Kidney epithelial cell (primary cell): ENCODE data around the gene ADSS1. TPM values are rescaled to one million over a fixed set of nuclear protein-coding genes. Genes with fewer than 3 reads are reported as not detected.

ENCODE experiments used
- DNase-seq: peaks from one replicate; pipeline ENCODE4 v3.0.0-alpha.2; 2010; ENCODE audit warnings: low read depth
- H3K27me3 ChIP-seq: 2 replicates; pipeline ENCODE4 v1.6.0; 2011; ENCODE audit warnings: low read length; ENCODE audit not compliant: control insufficient read depth, insufficient read depth
- H3K36me3 ChIP-seq: 2 replicates; pipeline ENCODE4 v1.5.1; 2011; ENCODE audit warnings: low read length; ENCODE audit not compliant: control insufficient read depth, insufficient read depth
- H3K4me3 ChIP-seq: 2 replicates; pipeline ENCODE4 v1.5.1; 2011; ENCODE audit warnings: low read depth, mild to moderate bottlenecking, control low read depth, low read length
- total RNA-seq: library from RNA; depleted of rRNA; stranded (reverse); fragments of >200 nt; gene quantifications from 2 replicates; pipeline ENCODE4 v1.2.3, GENCODE V29; 2015
- TF ChIP-seq, protein P1 (sequence below): IDR thresholded peaks from 2 replicates; pipeline ENCODE4 v1.5.1; 2011; ENCODE audit warnings: mild to moderate bottlenecking, moderate library complexity, low read length, control low read depth, inconsistent platforms; ENCODE audit not compliant: insufficient read depth, poor library complexity, severe bottlenecking

The ADSS1 gene
- total RNA-seq, 1 donor from 2014 or later: 10.3 TPM

- TF ChIP-seq, protein P1, sequence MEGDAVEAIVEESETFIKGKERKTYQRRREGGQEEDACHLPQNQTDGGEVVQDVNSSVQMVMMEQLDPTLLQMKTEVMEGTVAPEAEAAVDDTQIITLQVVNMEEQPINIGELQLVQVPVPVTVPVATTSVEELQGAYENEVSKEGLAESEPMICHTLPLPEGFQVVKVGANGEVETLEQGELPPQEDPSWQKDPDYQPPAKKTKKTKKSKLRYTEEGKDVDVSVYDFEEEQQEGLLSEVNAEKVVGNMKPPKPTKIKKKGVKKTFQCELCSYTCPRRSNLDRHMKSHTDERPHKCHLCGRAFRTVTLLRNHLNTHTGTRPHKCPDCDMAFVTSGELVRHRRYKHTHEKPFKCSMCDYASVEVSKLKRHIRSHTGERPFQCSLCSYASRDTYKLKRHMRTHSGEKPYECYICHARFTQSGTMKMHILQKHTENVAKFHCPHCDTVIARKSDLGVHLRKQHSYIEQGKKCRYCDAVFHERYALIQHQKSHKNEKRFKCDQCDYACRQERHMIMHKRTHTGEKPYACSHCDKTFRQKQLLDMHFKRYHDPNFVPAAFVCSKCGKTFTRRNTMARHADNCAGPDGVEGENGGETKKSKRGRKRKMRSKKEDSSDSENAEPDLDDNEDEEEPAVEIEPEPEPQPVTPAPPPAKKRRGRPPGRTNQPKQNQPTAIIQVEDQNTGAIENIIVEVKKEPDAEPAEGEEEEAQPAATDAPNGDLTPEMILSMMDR: no peak
- Histone ChIP-seq H3K4me3 (peak overlapping the region; percentile 35), H3K36me3 (no peaks in the 10 kb centered on the region), H3K27me3 (no peaks in the 10 kb centered on the region)
- DNase-seq: no peak
These were observed 45.7 kb upstream of the ADSS1 start for GRCh38 chr14:104678346-104678745.

- no peak for DNase-seq
- no peaks in the 10 kb centered on the region for H3K36me3 ChIP-seq
- TF ChIP-seq, protein P1: no peak
These were observed 44.9 kb upstream of the ADSS1 start for GRCh38 chr14:104678901-104679705.

GRCh38 chr14:104680056-104680805, 43.8 kb upstream of the ADSS1 start:
- Histone ChIP-seq H3K4me3 (no peak overlapping the region), H3K27me3 (no peaks in the 10 kb centered on the region), H3K36me3 (no peaks in the 10 kb centered on the region)
- TF ChIP-seq, protein P1: no peak
- peak; percentile 48 for DNase-seq

More at GRCh38 chr14:104678901-104679705, 44.9 kb upstream of the ADSS1 start:
- no peak overlapping the region for H3K4me3 ChIP-seq
- H3K27me3 ChIP-seq: no peaks in the 10 kb centered on the region

DNA sequence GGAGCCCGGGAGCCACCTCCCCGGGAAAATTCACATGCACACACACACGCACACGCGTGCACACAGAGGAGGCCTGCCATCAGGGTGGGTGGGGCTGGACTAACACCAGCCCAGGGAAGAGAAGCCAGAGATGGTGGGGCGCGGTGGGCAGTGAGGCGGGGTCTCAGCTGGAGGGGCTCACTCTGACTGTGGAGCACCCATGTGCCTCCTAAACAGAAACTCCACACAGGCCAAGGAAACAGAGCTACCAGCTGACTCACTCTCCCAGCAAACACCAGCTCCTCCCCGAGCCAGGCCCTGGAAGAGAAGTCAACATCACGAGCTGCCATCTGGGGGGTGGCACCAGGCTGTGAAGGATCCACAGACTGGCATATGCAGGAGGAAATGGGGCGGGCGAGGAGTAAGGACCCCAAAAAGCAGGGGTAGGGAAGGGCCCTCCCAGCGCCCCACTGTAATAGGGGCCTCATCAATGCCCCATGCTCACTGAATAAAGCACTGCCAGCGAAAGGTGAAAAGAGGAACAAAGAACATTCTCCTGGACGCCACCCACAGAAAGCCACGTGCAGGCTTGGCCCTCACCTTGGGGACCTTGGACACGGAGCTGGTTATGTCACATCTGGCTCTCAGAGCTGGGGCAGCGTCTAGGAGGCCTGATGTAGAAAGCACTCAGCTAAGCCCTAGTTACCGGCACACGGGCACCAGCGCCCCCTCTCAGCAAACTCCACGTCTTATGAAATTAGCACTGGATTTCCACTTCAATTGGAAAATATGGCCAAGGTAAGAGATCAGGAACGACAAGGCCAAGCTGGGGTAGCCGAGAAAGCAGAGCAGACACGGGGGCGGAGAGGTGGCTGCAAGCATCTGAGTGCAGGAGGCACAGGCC, 43.0 kb upstream of the ADSS1 start:
- H3K4me3 ChIP-seq: no peak overlapping the region
- peak; percentile 48 for DNase-seq
- TF ChIP-seq, protein P1: peak; percentile 41
- no peaks in the 10 kb centered on the region for H3K27me3 ChIP-seq
- H3K36me3 ChIP-seq: no peaks in the 10 kb centered on the region

DNA sequence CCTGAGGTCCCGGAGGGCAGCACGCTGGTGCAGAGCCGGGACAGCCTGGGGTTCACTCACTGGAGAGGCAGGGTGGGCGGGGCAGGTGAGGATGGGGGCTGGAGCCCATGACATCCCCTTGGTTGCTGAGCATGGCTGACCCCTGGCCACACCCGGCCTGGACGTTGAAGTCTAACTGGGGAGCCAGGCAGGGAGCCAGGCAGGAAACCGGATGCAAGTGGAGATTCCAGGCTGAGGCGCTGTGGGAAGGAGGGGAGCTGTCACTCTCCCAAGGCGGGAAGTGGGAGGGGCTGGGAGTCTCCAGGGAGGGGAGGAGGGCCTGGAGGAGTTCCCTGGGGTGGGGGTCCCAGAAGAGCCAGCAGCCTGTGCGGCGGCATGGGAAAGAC, 42.3 kb upstream of the ADSS1 start:
- peak; percentile 34 for DNase-seq
- no peaks in the 10 kb centered on the region for H3K27me3 ChIP-seq
- TF ChIP-seq, protein P1: no peak
- H3K36me3 ChIP-seq: no peaks in the 10 kb centered on the region
- peak overlapping the region; percentile 17 for H3K4me3 ChIP-seq
